ENCODE results near the gene CEBPA.

The CEBPA gene

DNA sequence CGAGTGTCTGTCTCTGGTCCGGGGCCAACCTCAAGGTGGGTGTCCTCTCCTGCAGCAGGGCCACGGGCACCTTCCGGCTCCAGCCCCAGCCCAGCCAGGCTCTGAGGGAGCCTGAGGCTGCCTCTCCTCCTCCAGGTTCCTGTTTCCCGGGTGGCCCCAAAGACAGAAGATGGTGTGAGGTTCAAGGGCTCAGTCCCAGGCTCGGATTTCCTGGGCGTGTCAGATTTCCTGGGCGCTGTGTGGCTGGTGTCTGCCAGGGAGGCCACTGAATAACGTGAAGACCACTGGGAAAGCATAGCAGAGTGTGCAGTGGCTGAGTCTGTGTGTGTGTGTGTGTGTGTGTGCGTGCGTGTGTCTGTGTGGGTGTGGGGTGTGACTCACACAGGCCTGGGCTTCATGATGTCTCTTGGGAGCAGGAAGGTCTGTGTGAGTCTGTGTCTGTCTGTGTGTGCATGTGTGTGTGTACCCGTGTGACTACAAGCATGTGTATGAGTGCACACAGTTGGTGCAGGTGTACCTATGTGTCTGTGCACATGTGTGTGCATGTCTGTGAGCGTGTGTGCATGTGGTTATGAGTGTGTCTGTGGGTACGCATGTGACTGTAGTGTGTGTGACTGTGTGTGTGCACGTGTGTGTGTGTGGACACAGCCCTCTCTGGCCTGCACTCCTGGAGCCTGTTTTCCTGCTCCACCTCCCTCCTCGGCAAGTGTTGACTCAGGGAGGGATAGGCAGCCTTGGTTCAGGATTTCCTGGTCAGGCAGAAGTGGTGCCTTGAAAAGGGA lies 28.3 kb downstream of the CEBPA start:
- no peak for DNase-seq (ENCODE audit: low read depth, low spot score)

- DNase-seq (ENCODE audit: low read depth, low spot score), result no peak
Observed at GRCh38 chr19:33273065-33273736, 29.1 kb downstream of the CEBPA start.

- no peak for DNase-seq (ENCODE audit: low read depth, low spot score)
Observed at GRCh38 chr19:33271246-33272021, 30.9 kb downstream of the CEBPA start.

GRCh38 chr19:33270769-33271168 lies 31.6 kb downstream of the CEBPA start:
- DNase-seq (ENCODE audit: low read depth, low spot score), result no peak

- no peak for DNase-seq (ENCODE audit: low read depth, low spot score)
Observed at GRCh38 chr19:33269016-33269415, 33.3 kb downstream of the CEBPA start.

GRCh38 chr19:33268162-33268991 lies 34.0 kb downstream of the CEBPA start:
- no peak for DNase-seq (ENCODE audit: low read depth, low spot score)

- DNase-seq (ENCODE audit: low read depth, low spot score), result no peak
Observed at GRCh38 chr19:33267706-33268105, 34.6 kb downstream of the CEBPA start.

DNA sequence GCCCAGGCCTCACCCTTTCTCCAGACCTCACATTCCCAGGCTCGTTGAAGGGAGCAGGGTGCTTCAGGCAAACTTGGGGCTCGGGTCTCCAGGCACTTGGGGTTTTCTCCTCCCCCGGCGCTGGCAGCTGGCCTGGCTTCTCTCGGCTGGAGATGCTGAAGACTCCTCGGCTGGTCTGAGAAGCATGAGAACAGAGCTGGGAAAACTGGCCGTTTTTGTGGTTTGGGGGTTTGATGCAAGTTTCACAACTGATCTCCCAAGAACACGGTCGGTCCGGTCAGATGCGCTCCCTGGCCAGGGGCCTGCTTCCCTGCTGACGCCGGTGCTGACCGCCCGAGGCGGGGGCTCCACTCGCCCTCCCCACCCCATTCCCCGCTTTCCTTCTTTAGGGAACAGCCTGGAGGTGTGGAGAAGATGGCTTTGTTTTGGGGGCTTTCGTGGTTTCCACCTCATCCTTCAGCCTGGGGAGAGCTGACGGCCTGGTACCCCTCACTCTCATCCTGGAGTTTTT lies 35.3 kb downstream of the CEBPA start:
- no peak for DNase-seq (ENCODE audit: low read depth, low spot score)

- no peak for DNase-seq (ENCODE audit: low read depth, low spot score)
Observed at GRCh38 chr19:33264881-33265445, 37.4 kb downstream of the CEBPA start.

GRCh38 chr19:33263325-33264023 lies 38.9 kb downstream of the CEBPA start:
- DNase-seq (ENCODE audit: low read depth, low spot score), result no peak

- DNase-seq (ENCODE audit: low read depth, low spot score), result no peak
Observed at GRCh38 chr19:33261511-33262189, 40.7 kb downstream of the CEBPA start.

GRCh38 chr19:33260628-33261418 lies 41.5 kb downstream of the CEBPA start:
- DNase-seq (ENCODE audit: low read depth, low spot score), result no peak

GRCh38 chr19:33259539-33259938 lies 42.8 kb downstream of the CEBPA start:
- DNase-seq (ENCODE audit: low read depth, low spot score), result no peak

GRCh38 chr19:33257828-33258227 lies 44.5 kb downstream of the CEBPA start:
- DNase-seq (ENCODE audit: low read depth, low spot score), result no peak

DNA sequence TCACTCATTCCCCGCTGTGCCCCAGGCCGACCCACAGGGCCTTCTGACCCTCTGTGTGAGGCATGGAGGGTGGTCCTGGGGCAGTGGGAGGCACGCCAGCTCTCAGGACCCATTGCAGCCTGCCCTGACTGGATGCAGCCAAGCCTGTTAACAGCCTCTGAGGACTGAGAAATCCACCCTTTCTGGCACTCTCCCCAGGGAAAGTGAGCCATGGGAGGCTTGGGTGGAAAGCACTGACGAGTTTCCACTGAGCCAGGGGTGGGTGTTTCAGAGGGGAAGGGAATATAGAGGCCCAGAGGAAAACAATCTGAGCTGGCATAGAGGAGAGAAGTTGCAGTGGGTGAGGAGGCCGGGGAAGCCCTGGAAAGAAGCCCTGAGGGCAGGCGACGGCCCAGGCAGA lies 46.1 kb downstream of the CEBPA start:
- DNase-seq (ENCODE audit: low read depth, low spot score), result no peak

GRCh38 chr19:33255781-33256180 lies 46.6 kb downstream of the CEBPA start:
- DNase-seq (ENCODE audit: low read depth, low spot score), result no peak

DNA sequence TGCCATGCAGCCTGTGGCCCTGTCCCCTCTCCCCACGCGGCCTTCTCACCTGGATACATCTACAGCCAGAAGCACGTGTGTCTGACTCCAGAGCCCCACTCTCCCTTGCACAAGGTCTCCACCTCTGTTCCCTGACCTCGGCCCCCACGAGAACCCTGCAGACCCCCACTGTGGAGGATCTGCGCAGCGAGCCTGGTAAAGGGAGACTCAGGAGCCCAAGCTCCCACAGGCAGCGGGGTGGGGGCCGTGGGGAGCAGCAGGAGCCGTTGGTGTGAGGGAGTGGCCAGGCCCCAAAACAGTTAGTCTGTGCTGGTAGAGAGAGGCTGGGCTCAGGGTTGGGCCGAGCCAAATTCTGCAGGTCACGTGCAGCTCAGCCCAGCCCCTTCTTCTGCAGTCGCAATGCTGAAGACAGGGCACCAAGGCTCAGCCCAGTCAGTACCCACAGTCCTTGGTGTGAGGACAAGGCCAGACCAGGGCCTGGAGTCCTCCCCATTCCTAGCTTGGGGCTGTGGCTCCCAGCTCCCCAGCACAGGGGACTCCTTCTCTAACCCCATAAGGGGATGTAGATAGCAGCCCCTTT lies 48.0 kb downstream of the CEBPA start:
- no peak for DNase-seq (ENCODE audit: low read depth, low spot score)

- no peak for DNase-seq (ENCODE audit: low read depth, low spot score)
Observed at GRCh38 chr19:33252971-33253370, 49.4 kb downstream of the CEBPA start.
